GM18498 (cell line): ENCODE data around the gene FANCC.

Source experiments
- ATAC-seq: cut with Tn5 transposase; IDR thresholded peaks from one replicate; pipeline ENCODE4 v1.9.1; 2021; ENCODE audit warnings: mild to moderate bottlenecking, moderate library complexity; ENCODE audit not compliant: unreplicated experiment

FANCC gene

GRCh38 chr9:95155220-95155619 is 162.3 kb downstream of the FANCC start:
- no peak for ATAC-seq

GRCh38 chr9:95150903-95151302 is 166.6 kb downstream of the FANCC start:
- ATAC-seq, result no peak

GRCh38 chr9:95148208-95148520 is 169.3 kb downstream of the FANCC start:
- no peak for ATAC-seq

- no peak for ATAC-seq
Observed at GRCh38 chr9:95147452-95148207, 169.9 kb downstream of the FANCC start.

GRCh38 chr9:95143591-95144561 is 173.6 kb downstream of the FANCC start:
- no peak for ATAC-seq

GRCh38 chr9:95142728-95143127 is 174.8 kb downstream of the FANCC start:
- ATAC-seq, result no peak

GRCh38 chr9:95142315-95142714 is 175.2 kb downstream of the FANCC start:
- no peak for ATAC-seq

- no peak for ATAC-seq
Observed at GRCh38 chr9:95140821-95141220, 176.7 kb downstream of the FANCC start.

GRCh38 chr9:95139126-95139525 is 178.4 kb downstream of the FANCC start:
- ATAC-seq, result no peak

GRCh38 chr9:95138474-95138873 is 179.0 kb downstream of the FANCC start:
- ATAC-seq, result no peak

GRCh38 chr9:95137587-95138145 is 179.8 kb downstream of the FANCC start:
- ATAC-seq, result no peak

GRCh38 chr9:95135756-95136155 is 181.8 kb downstream of the FANCC start:
- ATAC-seq, result no peak

- ATAC-seq, result no peak
Observed at GRCh38 chr9:95134457-95134881, 183.0 kb downstream of the FANCC start.

GRCh38 chr9:95133325-95133705 is 184.2 kb downstream of the FANCC start:
- ATAC-seq, result no peak

GRCh38 chr9:95132366-95133324 is 184.9 kb downstream of the FANCC start:
- ATAC-seq, result no peak

- ATAC-seq, result no peak
Observed at GRCh38 chr9:95131023-95131943, 186.2 kb downstream of the FANCC start.

- no peak for ATAC-seq
Observed at GRCh38 chr9:95130484-95130883, 187.0 kb downstream of the FANCC start.

- no peak for ATAC-seq
Observed at GRCh38 chr9:95129476-95130291, 187.8 kb downstream of the FANCC start.

- ATAC-seq, result no peak
Observed at GRCh38 chr9:95128177-95128524, 189.4 kb downstream of the FANCC start.
